Ovary (tissue), 3 donors: ENCODE results near the gene USP36.

Source experiments
- CTCF ChIP-seq, 3 donors: fragments of 450-650 bp in 2 of 3; fragments of 200-600 bp in 1 of 3; IDR thresholded peaks; one replicate each; pipeline versions ENCODE4 v1.5.1 to v1.8.0; 2016 to 2022; ENCODE audit warnings: antibody characterized with exemption in 3 of 3, mild to moderate bottlenecking in 1 of 3
- EP300 ChIP-seq: sonication (generic); formaldehyde crosslinking; IDR thresholded peaks from one replicate; pipeline ENCODE4 v1.6.1; 2017; ENCODE audit warnings: antibody characterized with exemption
- POLR2A ChIP-seq: fragments of 450-650 bp; IDR thresholded peaks from one replicate; pipeline ENCODE4 v1.6.1; 2017; ENCODE audit warnings: antibody characterized with exemption, mild to moderate bottlenecking, moderate library complexity
- donor health status: DM: no; HTN: no; CAD: no.

- TF ChIP-seq CTCF (IDR thresholded peaks at IDR 0.05) (no peak), POLR2A (no peak), EP300 (no peak)
Observed at GRCh38 chr17:78884148-78884825, 43.7 kb upstream of the USP36 start.
